ENCODE measurements around the gene RIN3. TPM values are rescaled to one million over a fixed set of nuclear protein-coding genes. Genes with fewer than 3 reads are reported as not detected.

Gene RIN3
- total and polyA plus RNA-seq, 7 experiments from 2014 or later: 27.2 to 182 (median 114) TPM

DNA sequence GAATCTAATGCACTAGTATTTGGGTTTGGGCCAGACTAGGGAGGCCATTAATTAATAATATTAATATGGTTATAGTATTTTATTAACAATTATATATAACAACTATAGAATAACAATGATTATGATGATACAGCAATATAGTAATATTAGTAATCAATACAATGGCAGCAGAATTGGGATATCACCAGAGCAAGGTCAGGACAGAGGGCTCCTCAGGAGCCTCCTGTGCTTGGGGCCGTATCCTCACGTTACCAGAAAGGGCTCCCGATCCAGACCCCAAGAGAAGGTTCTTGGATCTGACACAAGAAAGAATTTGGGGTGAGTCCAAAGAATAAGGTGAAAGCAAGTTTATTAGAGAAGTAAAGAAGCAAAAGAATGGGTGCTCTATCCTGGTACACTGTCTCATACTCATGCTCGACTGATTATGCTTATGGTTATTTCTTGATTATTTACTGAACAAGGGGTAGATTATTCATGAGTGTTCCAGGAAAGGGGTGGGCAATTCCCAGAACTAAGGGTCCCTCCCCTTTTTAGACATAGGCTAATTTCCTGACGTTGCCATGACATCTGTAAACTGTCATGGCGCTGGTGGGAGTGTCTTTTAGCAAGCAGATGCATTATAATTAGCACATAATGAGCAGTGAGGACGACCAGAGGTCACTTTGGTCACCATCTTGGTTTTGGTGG is 61.6 kb downstream of the RIN3 start:
- ATAC-seq (no peak), DNase-seq (no peak)
- Histone ChIP-seq H3K36me3 (ENCODE audit: control insufficient read depth in 2 of 3, insufficient read depth in 3 of 3, low read length in 3 of 3) (no peaks in the 10 kb centered on the region), H3K4me1 (ENCODE audit: control insufficient read depth in 2 of 2, insufficient read depth in 2 of 2, low read length in 2 of 2) (peaks cover 22 to 38% of the 10 kb centered on the region in 2 donors), H3K9me3 (ENCODE audit: control insufficient read depth in 2 of 3, low read length in 3 of 3) (no peaks in the 10 kb centered on the region), H3K27me3 (ENCODE audit: control insufficient read depth in 2 of 2, insufficient read depth in 2 of 2, low read length in 2 of 2) (no peaks in the 10 kb centered on the region), H3K4me3 (ENCODE audit: low read length) (no peak overlapping the region), H3K27ac (ENCODE audit: low read depth, low read length) (no peak overlapping the region)
- intact Hi-C loops (cut with micrococcal nuclease): no loop called here
- H3K9me3 Mint-ChIP-seq: no peaks in the 10 kb centered on the region
- peaks cover 32 to 71% (median 63%) of the 10 kb centered on the region in 7 donors for H3K4me1 Mint-ChIP-seq
- ChIA-PET CTCF (interaction anchor here (0.7 kb wide), 1 partner anchor 28 kb away, joined by 3 read pairs; no protein-coding TSS in a partner anchor), POLR2A (interaction anchor here (1.2 to 2.9 kb wide), 2 partner anchors 11 to 15 kb away, joined by 3 to 18 read pairs; no protein-coding TSS in a partner anchor)
- H3K36me3 Mint-ChIP-seq: peaks cover 0 to 19% (median 6%) of the 10 kb centered on the region in 5 donors
- H3K4me3 Mint-ChIP-seq: no peak overlapping the region
- H3K27me3 Mint-ChIP-seq: peaks cover 0 to 52% (median 0%) of the 10 kb centered on the region in 5 donors
- peak overlapping the region in 1 of 9 donors; percentile 7 for H3K27ac Mint-ChIP-seq

DNA sequence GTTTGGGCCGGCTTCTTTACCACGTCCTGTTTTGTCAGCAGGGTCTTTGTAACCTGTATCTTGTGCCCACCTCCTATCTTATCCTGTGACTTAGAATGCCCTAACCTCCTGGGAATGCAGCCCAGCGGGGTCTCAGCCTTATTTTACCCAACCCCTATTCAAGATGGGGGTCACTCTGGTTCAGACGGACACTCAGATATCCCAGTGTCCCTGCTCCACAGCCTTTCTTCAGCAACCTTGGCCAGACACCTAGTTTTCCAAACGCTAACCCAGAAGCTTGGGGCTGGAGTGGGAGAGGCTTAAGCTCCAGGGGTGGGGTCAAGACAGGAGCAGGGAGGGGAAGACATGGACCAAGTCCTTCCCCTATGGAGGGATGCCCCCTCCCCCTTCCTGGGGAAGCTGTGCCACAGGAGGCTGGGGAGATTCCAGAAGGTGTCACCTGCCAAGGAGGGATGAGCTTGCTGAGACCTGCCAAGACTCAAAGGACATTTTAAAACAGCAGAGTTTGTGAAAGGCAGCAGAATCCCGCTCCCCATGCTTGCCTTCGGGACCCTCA is 62.2 kb downstream of the RIN3 start:
- Mint-ChIP-seq H3K4me3 (peak overlapping the region in 3 of 10 donors; percentile 24 to 89 (median 58)), H3K27me3 (peaks cover 0 to 51% (median 0%) of the 10 kb centered on the region in 5 donors)
- peaks cover 22 to 42% of the 10 kb centered on the region in 2 donors for H3K4me1 ChIP-seq (ENCODE audit: control insufficient read depth in 2 of 2, insufficient read depth in 2 of 2, low read length in 2 of 2)

DNA sequence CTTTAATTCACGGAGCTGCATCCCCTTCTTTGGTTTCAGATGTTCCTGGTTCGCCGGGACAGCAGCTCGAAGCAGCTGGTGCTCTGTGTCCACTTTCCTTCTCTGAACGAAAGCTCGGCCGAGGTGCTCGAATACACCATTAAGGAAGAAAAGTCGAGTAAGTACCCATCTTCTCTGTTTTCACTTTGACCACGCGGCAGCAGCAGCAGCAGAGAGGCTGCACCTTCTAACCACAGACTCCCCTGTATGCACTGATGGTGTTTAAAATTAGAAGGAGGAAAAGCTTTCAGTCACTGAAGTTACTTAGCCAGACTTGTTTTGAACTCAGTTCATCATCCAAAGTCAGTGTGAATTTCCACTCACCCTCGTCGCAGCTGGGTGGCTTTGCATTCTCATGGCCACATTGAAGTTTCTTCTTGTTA is 63.8 kb downstream of the RIN3 start:
- Histone ChIP-seq H3K9me3 (ENCODE audit: control insufficient read depth in 2 of 3, low read length in 3 of 3) (no peaks in the 10 kb centered on the region), H3K4me3 (ENCODE audit: low read length) (peak overlapping the region; percentile 39), H3K27ac (ENCODE audit: low read depth, low read length) (peak overlapping the region; percentile 49), H3K36me3 (ENCODE audit: control insufficient read depth in 2 of 3, insufficient read depth in 3 of 3, low read length in 3 of 3) (no peaks in the 10 kb centered on the region), H3K4me1 (ENCODE audit: control insufficient read depth in 2 of 2, insufficient read depth in 2 of 2, low read length in 2 of 2) (peaks cover 36 to 51% of the 10 kb centered on the region in 2 donors), H3K27me3 (ENCODE audit: control insufficient read depth in 2 of 2, insufficient read depth in 2 of 2, low read length in 2 of 2) (no peaks in the 10 kb centered on the region)
- CTCF ChIA-PET: interaction anchor here (0.6 to 2.0 kb wide), 8 partner anchors 8 to 435 kb away, joined by 3 to 9 read pairs (median 5); no protein-coding TSS in a partner anchor
- POLR2A ChIA-PET: interaction anchor here (0.6 to 2.9 kb wide), 9 partner anchors 9 to 471 kb away, joined by 3 to 18 read pairs (median 3); partner anchors contain the start of gene ATXN3
- Mint-ChIP-seq H3K27me3 (peaks cover 0 to 48% (median 0%) of the 10 kb centered on the region in 5 donors), H3K9me3 (no peaks in the 10 kb centered on the region), H3K27ac (peak overlapping the region; percentile 69 to 93 (median 86)), H3K4me3 (peak overlapping the region; percentile 70 to 89 (median 80)), H3K4me1 (peaks cover 36 to 77% (median 68%) of the 10 kb centered on the region in 7 donors), H3K36me3 (peaks cover 0 to 27% (median 6%) of the 10 kb centered on the region in 5 donors)
- peak; percentile 78 for ATAC-seq
- intact Hi-C loops (cut with micrococcal nuclease): loop anchor here in 1 of 2 donors (1.0 to 2.0 kb wide), 2 partner anchors 17 to 26 kb away; no protein-coding TSS in a partner anchor
- DNase-seq: peak in 3 of 9 donors; percentile 37 to 46 (median 38)

More for the DNA sequence above, 62.2 kb downstream of the RIN3 start:
- Histone ChIP-seq H3K4me3 (ENCODE audit: low read length) (no peak overlapping the region), H3K27ac (ENCODE audit: low read depth, low read length) (no peak overlapping the region), H3K36me3 (ENCODE audit: control insufficient read depth in 2 of 3, insufficient read depth in 3 of 3, low read length in 3 of 3) (no peaks in the 10 kb centered on the region), H3K9me3 (ENCODE audit: control insufficient read depth in 2 of 3, low read length in 3 of 3) (no peaks in the 10 kb centered on the region), H3K27me3 (ENCODE audit: control insufficient read depth in 2 of 2, insufficient read depth in 2 of 2, low read length in 2 of 2) (no peaks in the 10 kb centered on the region)
- POLR2A ChIA-PET: interaction anchor here (1.2 to 2.9 kb wide), 3 partner anchors 10 to 16 kb away, joined by 3 to 18 read pairs (median 4); no protein-coding TSS in a partner anchor
- DNase-seq: no peak
- H3K4me1 Mint-ChIP-seq: peaks cover 31 to 73% (median 64%) of the 10 kb centered on the region in 7 donors
- H3K27ac Mint-ChIP-seq: no peak overlapping the region
- H3K9me3 Mint-ChIP-seq: no peaks in the 10 kb centered on the region
- CTCF ChIA-PET: interaction anchor here (1.9 to 2.0 kb wide), 2 partner anchors 10 to 37 kb away, joined by 4 to 9 read pairs; no protein-coding TSS in a partner anchor
- peaks cover 0 to 23% (median 6%) of the 10 kb centered on the region in 5 donors for H3K36me3 Mint-ChIP-seq
- intact Hi-C loops (cut with micrococcal nuclease): loop anchor here in 1 of 2 donors (2.0 kb wide), 1 partner anchor 15 kb away; no protein-coding TSS in a partner anchor
- ATAC-seq: no peak

DNA sequence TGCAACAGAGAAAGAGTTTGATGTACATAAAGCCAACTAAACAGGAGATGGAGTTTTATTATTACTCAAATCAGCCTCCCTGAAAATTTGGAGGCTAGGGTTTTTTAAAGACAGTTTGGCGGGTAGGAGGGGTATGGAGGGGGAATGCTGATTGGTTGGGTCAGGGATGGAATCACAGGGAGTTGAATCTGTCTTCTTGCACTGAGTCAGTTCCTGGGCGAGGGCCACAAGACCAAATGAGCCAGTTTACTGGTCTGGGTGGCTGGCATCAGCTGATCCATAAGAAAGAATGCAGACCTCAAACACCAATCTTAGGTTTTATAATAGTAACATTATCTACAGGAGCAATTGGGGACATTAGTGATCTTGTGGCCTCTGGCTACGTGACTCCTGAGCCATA is 64.9 kb downstream of the RIN3 start:
- no peaks in the 10 kb centered on the region for H3K36me3 ChIP-seq (ENCODE audit: control insufficient read depth in 2 of 3, insufficient read depth in 3 of 3, low read length in 3 of 3)
- intact Hi-C loops (cut with micrococcal nuclease): no loop called here
- no peaks in the 10 kb centered on the region for H3K27me3 ChIP-seq (ENCODE audit: control insufficient read depth in 2 of 2, insufficient read depth in 2 of 2, low read length in 2 of 2)
- Mint-ChIP-seq H3K9me3 (peaks cover 0 to 9% (median 2%) of the 10 kb centered on the region in 11 donors), H3K27ac (peak overlapping the region in 6 of 9 donors; percentile 55 to 93 (median 85)), H3K4me1 (peaks cover 46 to 85% (median 76%) of the 10 kb centered on the region in 7 donors), H3K4me3 (peak overlapping the region in 3 of 10 donors; percentile 35 to 89 (median 74)), H3K27me3 (peaks cover 0 to 42% (median 0%) of the 10 kb centered on the region in 5 donors), H3K36me3 (peaks cover 7 to 37% (median 15%) of the 10 kb centered on the region in 5 donors)
- no peak overlapping the region for H3K4me3 ChIP-seq (ENCODE audit: low read length)
- ChIA-PET CTCF (interaction anchor here (1.6 kb wide), 1 partner anchor 25 kb away, joined by 9 read pairs; no protein-coding TSS in a partner anchor), POLR2A (interaction anchor here (1.0 to 1.5 kb wide), 2 partner anchors 12 to 20 kb away, joined by 3 read pairs; no protein-coding TSS in a partner anchor)
- no peak overlapping the region for H3K27ac ChIP-seq (ENCODE audit: low read depth, low read length)
- ATAC-seq (no peak), DNase-seq (no peak)
- peaks cover 45 to 62% of the 10 kb centered on the region in 2 donors for H3K4me1 ChIP-seq (ENCODE audit: control insufficient read depth in 2 of 2, insufficient read depth in 2 of 2, low read length in 2 of 2)
- H3K9me3 ChIP-seq (ENCODE audit: control insufficient read depth in 2 of 3, low read length in 3 of 3): no peaks in the 10 kb centered on the region

DNA sequence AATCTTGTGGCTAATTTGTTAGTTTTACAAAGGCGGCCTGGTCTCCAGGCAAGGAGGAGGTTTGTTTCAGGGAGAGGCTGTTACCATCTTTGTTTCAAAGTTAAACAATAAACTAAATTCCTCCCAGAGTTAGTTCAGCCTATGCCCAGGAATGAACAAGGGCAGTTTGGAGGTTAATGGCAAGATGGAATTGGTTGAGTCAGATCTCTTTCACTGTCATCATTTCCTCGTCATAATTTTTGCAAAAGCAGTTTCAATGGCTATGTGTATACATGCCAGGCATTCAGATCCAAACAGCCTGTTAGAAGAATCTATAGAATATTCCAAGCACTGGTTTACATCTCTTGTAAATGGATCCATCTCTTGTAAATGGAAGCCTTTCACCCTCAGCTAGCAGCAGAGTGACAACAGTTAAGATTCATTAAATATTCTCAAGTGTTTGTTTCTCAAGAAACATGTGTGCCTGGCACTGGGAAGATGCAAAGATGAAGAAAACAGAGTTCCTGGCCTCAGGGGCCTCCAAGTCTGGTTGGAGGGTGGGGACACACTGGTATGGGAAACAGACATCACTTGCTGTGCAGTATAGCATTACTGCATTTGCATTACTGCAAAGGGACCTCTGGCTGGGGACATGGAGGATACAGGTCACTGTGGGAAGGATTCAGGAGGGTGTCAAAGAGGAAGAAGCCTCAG is 65.8 kb downstream of the RIN3 start:
- intact Hi-C loops (cut with micrococcal nuclease): no loop called here
- H3K4me1 ChIP-seq (ENCODE audit: control insufficient read depth in 2 of 2, insufficient read depth in 2 of 2, low read length in 2 of 2): peaks cover 47 to 71% of the 10 kb centered on the region in 2 donors
- Mint-ChIP-seq H3K36me3 (peaks cover 7 to 44% (median 15%) of the 10 kb centered on the region in 5 donors), H3K27me3 (peaks cover 0 to 36% (median 0%) of the 10 kb centered on the region in 5 donors), H3K9me3 (peaks cover 0 to 9% (median 2%) of the 10 kb centered on the region in 11 donors), H3K27ac (peak overlapping the region in 4 of 9 donors; percentile 25 to 73 (median 50)), H3K4me1 (peaks cover 45 to 88% (median 78%) of the 10 kb centered on the region in 7 donors), H3K4me3 (no peak overlapping the region)
- H3K27ac ChIP-seq (ENCODE audit: low read depth, low read length): no peak overlapping the region
- H3K4me3 ChIP-seq (ENCODE audit: low read length): no peak overlapping the region
- DNase-seq (no peak), ATAC-seq (no peak)
- H3K9me3 ChIP-seq (ENCODE audit: control insufficient read depth in 2 of 3, low read length in 3 of 3): no peaks in the 10 kb centered on the region
- no peaks in the 10 kb centered on the region for H3K27me3 ChIP-seq (ENCODE audit: control insufficient read depth in 2 of 2, insufficient read depth in 2 of 2, low read length in 2 of 2)
- CTCF ChIA-PET: no interaction called here
- POLR2A ChIA-PET: no interaction called here
- H3K36me3 ChIP-seq (ENCODE audit: control insufficient read depth in 2 of 3, insufficient read depth in 3 of 3, low read length in 3 of 3): no peaks in the 10 kb centered on the region

DNA sequence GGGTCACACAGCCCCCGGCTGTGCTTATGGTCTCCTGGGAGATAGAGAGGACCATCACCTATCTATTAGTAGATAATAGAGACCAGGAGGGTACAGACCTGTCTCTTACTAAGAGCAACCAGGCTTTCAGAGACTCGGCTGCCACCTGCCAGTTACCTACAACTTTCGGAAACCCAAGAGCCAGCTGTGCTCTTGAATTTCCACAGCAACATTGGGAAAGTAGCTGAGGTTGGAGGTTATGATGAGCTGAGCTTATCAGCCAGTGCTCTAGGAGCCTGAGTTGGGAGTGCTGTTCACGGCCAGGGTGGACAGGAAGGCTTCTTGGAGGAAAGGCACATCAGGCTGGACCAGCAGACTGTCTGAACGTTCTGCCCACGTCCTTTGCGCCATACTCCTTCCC is 67.6 kb downstream of the RIN3 start:
- intact Hi-C loops (cut with micrococcal nuclease): no loop called here
- H3K9me3 ChIP-seq (ENCODE audit: control insufficient read depth in 2 of 3, low read length in 3 of 3): no peaks in the 10 kb centered on the region
- DNase-seq: no peak
- Mint-ChIP-seq H3K9me3 (peaks cover 0 to 9% (median 2%) of the 10 kb centered on the region in 11 donors), H3K36me3 (peaks cover 7 to 49% (median 15%) of the 10 kb centered on the region in 5 donors), H3K4me3 (peak overlapping the region in 4 of 10 donors; percentile 44 to 83 (median 62)), H3K27me3 (peaks cover 0 to 24% (median 0%) of the 10 kb centered on the region in 5 donors), H3K27ac (peak overlapping the region in 5 of 9 donors; percentile 28 to 85 (median 70)), H3K4me1 (peaks cover 61 to 97% (median 90%) of the 10 kb centered on the region in 7 donors)
- H3K4me3 ChIP-seq (ENCODE audit: low read length): no peak overlapping the region
- peaks cover 64 to 81% of the 10 kb centered on the region in 2 donors for H3K4me1 ChIP-seq (ENCODE audit: control insufficient read depth in 2 of 2, insufficient read depth in 2 of 2, low read length in 2 of 2)
- H3K36me3 ChIP-seq (ENCODE audit: control insufficient read depth in 2 of 3, insufficient read depth in 3 of 3, low read length in 3 of 3): no peaks in the 10 kb centered on the region
- no peak for ATAC-seq
- ChIA-PET CTCF (no interaction called here), POLR2A (interaction anchor here (0.7 to 1.3 kb wide), 2 partner anchors 12 to 72 kb away, joined by 3 read pairs; no protein-coding TSS in a partner anchor)
- H3K27me3 ChIP-seq (ENCODE audit: control insufficient read depth in 2 of 2, insufficient read depth in 2 of 2, low read length in 2 of 2): no peaks in the 10 kb centered on the region
- H3K27ac ChIP-seq (ENCODE audit: low read depth, low read length): no peak overlapping the region

Measured in naive thymus-derived CD4-positive, alpha-beta T cell (primary cell).